Measurements from ENCODE around the gene TSTD1.
A peak's percentile ranks its signal among the peaks of the same experiment; 100 is the strongest.
"Not testable (repeated sequence)": the region's sequence is repeated elsewhere in the genome, so short reads cannot be mapped to it uniquely, and the experiment has no call there.

TSTD1 gene

GRCh38 chr1:161032409-161032808, 6.4 kb downstream of the TSTD1 start:
- Histone ChIP-seq H3K4me3 (replicated peaks; ENCODE audit: insufficient read depth, low read length) (no peak overlapping the region), H3K27ac (replicated peaks) (0 out of 2 replicates have a peak overlapping the region, but pooled peaks have one; percentile 14), H3K27me3 (ENCODE audit: insufficient read depth, poor library complexity, severe bottlenecking) (no peaks in the 10 kb centered on the region)
- DNase-seq (ENCODE audit: low read depth in 1 of 2, low spot score in 1 of 2): no peak
- TF ChIP-seq GABPA (IDR thresholded peaks at IDR 0.05; ENCODE audit: low read depth) (no peak), POLR2AphosphoS5 (IDR thresholded peaks at IDR 0.05; ENCODE audit: low read depth) (no peak), REST (IDR thresholded peaks at IDR 0.05; ENCODE audit: insufficient replicate concordance, low read depth) (no peak), CTCF (IDR thresholded peaks at IDR 0.05; ENCODE audit: insufficient read depth, low read length) (no peak), SPI1 (IDR thresholded peaks at IDR 0.05; ENCODE audit: borderline replicate concordance, low read depth) (no peak)

GRCh38 chr1:161031874-161032273, 6.9 kb downstream of the TSTD1 start:
- no peak for DNase-seq (ENCODE audit: low read depth in 1 of 2, low spot score in 1 of 2)
- no peak overlapping the region for H3K27ac ChIP-seq (replicated peaks)
- no peaks in the 10 kb centered on the region for H3K27me3 ChIP-seq (ENCODE audit: insufficient read depth, poor library complexity, severe bottlenecking)
- TF ChIP-seq REST (IDR thresholded peaks at IDR 0.05; ENCODE audit: insufficient replicate concordance, low read depth) (no peak), SPI1 (IDR thresholded peaks at IDR 0.05; ENCODE audit: borderline replicate concordance, low read depth) (no peak), GABPA (IDR thresholded peaks at IDR 0.05; ENCODE audit: low read depth) (no peak), POLR2AphosphoS5 (IDR thresholded peaks at IDR 0.05; ENCODE audit: low read depth) (no peak), CTCF (IDR thresholded peaks at IDR 0.05; ENCODE audit: insufficient read depth, low read length) (no peak)
- H3K4me3 ChIP-seq (replicated peaks; ENCODE audit: insufficient read depth, low read length): no peak overlapping the region

GRCh38 chr1:161029466-161029865, 9.3 kb downstream of the TSTD1 start:
- H3K4me3 ChIP-seq (replicated peaks; ENCODE audit: insufficient read depth, low read length); H3K27ac ChIP-seq (replicated peaks); H3K27me3 ChIP-seq (ENCODE audit: insufficient read depth, poor library complexity, severe bottlenecking); DNase-seq (ENCODE audit: low read depth in 1 of 2, low spot score in 1 of 2): not testable (repeated sequence)

- H3K4me3 ChIP-seq (replicated peaks; ENCODE audit: insufficient read depth, low read length); DNase-seq (ENCODE audit: low read depth in 1 of 2, low spot score in 1 of 2); H3K27me3 ChIP-seq (ENCODE audit: insufficient read depth, poor library complexity, severe bottlenecking); H3K27ac ChIP-seq (replicated peaks): not testable (repeated sequence)
Observed at GRCh38 chr1:161026954-161027353, 11.8 kb downstream of the TSTD1 start.

GRCh38 chr1:161022432-161022831, 16.3 kb downstream of the TSTD1 start:
- H3K27me3 ChIP-seq (ENCODE audit: insufficient read depth, poor library complexity, severe bottlenecking); H3K4me3 ChIP-seq (replicated peaks; ENCODE audit: insufficient read depth, low read length); H3K27ac ChIP-seq (replicated peaks); DNase-seq (ENCODE audit: low read depth in 1 of 2, low spot score in 1 of 2): not testable (repeated sequence)

Measured in HL-60 (cell line).